Neural cell (in vitro differentiated cells): Measurements from ENCODE around the gene ASPRV1. TPM values are rescaled to one million over a fixed set of nuclear protein-coding genes. Genes with fewer than 3 reads are reported as not detected.

Experiments
- H2AFZ ChIP-seq: fragments of 200-600, 300-800 bp; sonication (generic), shearing (Covaris generic); 2 replicates; pipeline ENCODE4 v1.6.0; 2014; ENCODE audit warnings: low read depth, mild to moderate bottlenecking, antibody characterized with exemption, low read length, moderate library complexity
- H3F3A ChIP-seq: fragments of 200-600 bp; shearing (Covaris generic); 2 replicates; pipeline ENCODE4 v1.6.1; 2016; ENCODE audit warnings: mild to moderate bottlenecking, moderate library complexity, mixed read lengths, antibody characterized with exemption, low read length; ENCODE audit not compliant: insufficient read depth, poor library complexity, severe bottlenecking
- H3K27ac ChIP-seq: fragments of 200-600, 300-800 bp; sonication (generic), shearing (Covaris generic); 2 replicates; pipeline ENCODE4 v1.5.1; 2014; ENCODE audit warnings: mild to moderate bottlenecking, low read length, moderate library complexity
- H3K27me3 ChIP-seq: fragments of 300-800, 200-600 bp; sonication (generic), shearing (Covaris generic); 2 replicates; pipeline ENCODE4 v1.6.0; 2014; ENCODE audit warnings: mild to moderate bottlenecking, low read depth, low read length, moderate library complexity; ENCODE audit not compliant: insufficient read depth
- H3K36me3 ChIP-seq: fragments of 300-800, 200-600 bp; sonication (generic), shearing (Covaris generic); 2 replicates; pipeline ENCODE4 v1.5.1; 2014; ENCODE audit warnings: mild to moderate bottlenecking, antibody characterized with exemption, low read length, moderate library complexity; ENCODE audit not compliant: insufficient read depth
- H3K4me2 ChIP-seq: fragments of 300-800, 200-600 bp; sonication (generic), shearing (Covaris generic); 2 replicates; pipeline ENCODE4 v1.6.0; 2014; ENCODE audit warnings: mild to moderate bottlenecking, low read length
- H3K4me3 ChIP-seq: fragments of 300-800, 200-600 bp; sonication (generic), shearing (Covaris generic); 2 replicates; pipeline ENCODE4 v1.5.1; 2014; ENCODE audit warnings: mild to moderate bottlenecking, low read length, moderate library complexity
- H3K79me2 ChIP-seq: fragments of 200-600 bp; shearing (Covaris generic); replicated peaks from 2 replicates; pipeline ENCODE4 v1.6.0; 2014; ENCODE audit warnings: mild to moderate bottlenecking, low read length, moderate library complexity; ENCODE audit not compliant: insufficient read depth
- H3K9ac ChIP-seq: fragments of 300-800, 200-600 bp; sonication (generic), shearing (Covaris generic); 2 replicates; pipeline ENCODE4 v1.6.1; 2016; ENCODE audit warnings: mild to moderate bottlenecking, low read length, mixed read lengths
- H3K9me2 ChIP-seq: fragments of 200-600 bp; shearing (Covaris generic); 2 replicates; pipeline ENCODE4 v1.6.1; 2016; ENCODE audit warnings: mild to moderate bottlenecking, low read length, mixed read lengths; ENCODE audit not compliant: insufficient read depth
- H3K9me3 ChIP-seq: fragments of 200-600, 300-800 bp; sonication (generic), shearing (Covaris generic); 2 replicates; pipeline ENCODE4 v1.6.1; 2016; ENCODE audit warnings: mild to moderate bottlenecking, mixed run types, low read length, moderate library complexity, mixed read lengths
- H4K20me1 ChIP-seq: fragments of 200-600 bp; shearing (Covaris generic); 2 replicates; pipeline ENCODE4 v1.6.1; 2016; ENCODE audit warnings: mild to moderate bottlenecking, mixed run types; ENCODE audit not compliant: insufficient read depth
- EP300 ChIP-seq: fragments of 450-650 bp; conservative IDR thresholded peaks from 2 replicates; pipeline ENCODE4 v1.6.1; 2014; ENCODE audit warnings: antibody characterized with exemption, mild to moderate bottlenecking, moderate library complexity; ENCODE audit not compliant: poor library complexity, severe bottlenecking
- EZH2 ChIP-seq: fragments of 200-600, 300-800 bp; shearing (Covaris generic), sonication (generic); IDR thresholded peaks from 2 replicates; pipeline ENCODE4 v1.6.1; 2014; ENCODE audit warnings: antibody characterized with exemption, low read length, borderline replicate concordance, mild to moderate bottlenecking; ENCODE audit not compliant: insufficient read depth, poor library complexity, severe bottlenecking
- MXI1 ChIP-seq: fragments of 450-650 bp; conservative IDR thresholded peaks from 2 replicates; pipeline ENCODE4 v1.6.1; 2014; ENCODE audit warnings: antibody characterized with exemption, mild to moderate bottlenecking; ENCODE audit not compliant: poor library complexity, severe bottlenecking
- POLR2AphosphoS5 ChIP-seq: IDR thresholded peaks from 2 replicates; pipeline ENCODE4 v1.6.1; 2012
- RAD21 ChIP-seq: fragments of 450-650 bp; conservative IDR thresholded peaks from 2 replicates; pipeline ENCODE4 v1.6.1; 2014; ENCODE audit warnings: antibody characterized with exemption, mild to moderate bottlenecking, moderate library complexity
- SMC3 ChIP-seq: fragments of 450-650 bp; conservative IDR thresholded peaks from 2 replicates; pipeline ENCODE4 v1.6.1; 2014; ENCODE audit warnings: antibody characterized with exemption, mild to moderate bottlenecking, moderate library complexity; ENCODE audit not compliant: poor library complexity
- TAF1 ChIP-seq: IDR thresholded peaks from 2 replicates; pipeline ENCODE4 v1.6.1; 2012; ENCODE audit warnings: low read depth
- polyA plus RNA-seq: library from polyadenylated mRNA; depleted of rRNA; stranded (reverse); fragments of >200 nt; gene quantifications from 2 replicates; pipeline ENCODE4 v1.2.3, GENCODE V29; 2014
- TF ChIP-seq, protein P1 (sequence below): fragments of 450-650 bp; IDR thresholded peaks from 2 replicates; pipeline ENCODE4 v1.5.1; 2014; ENCODE audit warnings: antibody characterized with exemption, mild to moderate bottlenecking, moderate library complexity; ENCODE audit not compliant: poor library complexity, severe bottlenecking
- TF ChIP-seq, protein P2 (sequence below): IDR thresholded peaks from 2 replicates; pipeline ENCODE4 v1.6.1; 2012; ENCODE audit warnings: borderline replicate concordance

ASPRV1 gene
- polyA plus RNA-seq, 1 donor from 2014 or later = 6.3 TPM

GRCh38 chr2:69948032-69948962 is 13.1 kb downstream of the ASPRV1 start:
- Histone ChIP-seq H3K9me2 (no peaks in the 10 kb centered on the region), H3K27me3 (no peaks in the 10 kb centered on the region), H3K9me3 (no peaks in the 10 kb centered on the region), H3K36me3 (no peaks in the 10 kb centered on the region), H3K4me2 (no peak overlapping the region), H3F3A (no peaks in the 10 kb centered on the region), H2AFZ (no peak overlapping the region), H3K9ac (no peak overlapping the region), H3K79me2 (no peaks in the 10 kb centered on the region), H4K20me1 (no peaks in the 10 kb centered on the region), H3K27ac (no peak overlapping the region), H3K4me3 (no peak overlapping the region)
- TF ChIP-seq EZH2 (no peak), MXI1 (no peak), POLR2AphosphoS5 (no peak), EP300 (no peak)

DNA sequence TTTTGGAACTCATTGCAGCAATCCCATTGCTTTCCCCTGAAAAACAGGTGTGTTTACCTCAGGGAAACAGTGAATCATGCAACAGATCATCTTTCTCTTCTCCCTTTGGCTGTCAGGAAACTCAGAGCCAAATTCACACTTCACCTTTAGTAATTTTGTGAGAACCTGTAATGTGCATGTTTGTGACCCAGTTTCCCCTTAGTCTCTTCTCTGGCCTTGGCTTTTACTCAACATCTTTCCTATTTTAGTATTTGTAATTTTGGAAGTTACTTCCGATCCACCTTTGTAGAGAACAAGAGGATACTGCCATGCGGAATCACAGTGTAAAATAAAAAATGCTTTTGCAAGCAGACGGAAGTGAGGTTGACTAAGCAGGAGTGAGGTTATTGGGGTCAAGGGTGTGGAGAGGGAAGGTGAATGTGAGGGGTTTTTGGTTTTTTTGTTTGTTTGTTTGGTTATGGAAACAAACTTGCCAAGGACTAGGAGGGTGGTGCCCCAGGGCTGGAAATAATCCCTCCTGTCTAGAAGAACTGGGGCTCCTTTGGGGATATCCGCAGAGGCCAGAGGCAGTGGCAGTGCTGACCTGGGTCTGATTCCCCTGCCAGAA is 14.0 kb downstream of the ASPRV1 start:
- no peak overlapping the region for H3K4me2 ChIP-seq
- TF ChIP-seq RAD21 (no peak), EZH2 (no peak), TAF1 (no peak), SMC3 (no peak), POLR2AphosphoS5 (no peak), MXI1 (no peak), EP300 (no peak)
- TF ChIP-seq, protein P1, sequence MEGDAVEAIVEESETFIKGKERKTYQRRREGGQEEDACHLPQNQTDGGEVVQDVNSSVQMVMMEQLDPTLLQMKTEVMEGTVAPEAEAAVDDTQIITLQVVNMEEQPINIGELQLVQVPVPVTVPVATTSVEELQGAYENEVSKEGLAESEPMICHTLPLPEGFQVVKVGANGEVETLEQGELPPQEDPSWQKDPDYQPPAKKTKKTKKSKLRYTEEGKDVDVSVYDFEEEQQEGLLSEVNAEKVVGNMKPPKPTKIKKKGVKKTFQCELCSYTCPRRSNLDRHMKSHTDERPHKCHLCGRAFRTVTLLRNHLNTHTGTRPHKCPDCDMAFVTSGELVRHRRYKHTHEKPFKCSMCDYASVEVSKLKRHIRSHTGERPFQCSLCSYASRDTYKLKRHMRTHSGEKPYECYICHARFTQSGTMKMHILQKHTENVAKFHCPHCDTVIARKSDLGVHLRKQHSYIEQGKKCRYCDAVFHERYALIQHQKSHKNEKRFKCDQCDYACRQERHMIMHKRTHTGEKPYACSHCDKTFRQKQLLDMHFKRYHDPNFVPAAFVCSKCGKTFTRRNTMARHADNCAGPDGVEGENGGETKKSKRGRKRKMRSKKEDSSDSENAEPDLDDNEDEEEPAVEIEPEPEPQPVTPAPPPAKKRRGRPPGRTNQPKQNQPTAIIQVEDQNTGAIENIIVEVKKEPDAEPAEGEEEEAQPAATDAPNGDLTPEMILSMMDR = no peak
- TF ChIP-seq, protein P2, sequence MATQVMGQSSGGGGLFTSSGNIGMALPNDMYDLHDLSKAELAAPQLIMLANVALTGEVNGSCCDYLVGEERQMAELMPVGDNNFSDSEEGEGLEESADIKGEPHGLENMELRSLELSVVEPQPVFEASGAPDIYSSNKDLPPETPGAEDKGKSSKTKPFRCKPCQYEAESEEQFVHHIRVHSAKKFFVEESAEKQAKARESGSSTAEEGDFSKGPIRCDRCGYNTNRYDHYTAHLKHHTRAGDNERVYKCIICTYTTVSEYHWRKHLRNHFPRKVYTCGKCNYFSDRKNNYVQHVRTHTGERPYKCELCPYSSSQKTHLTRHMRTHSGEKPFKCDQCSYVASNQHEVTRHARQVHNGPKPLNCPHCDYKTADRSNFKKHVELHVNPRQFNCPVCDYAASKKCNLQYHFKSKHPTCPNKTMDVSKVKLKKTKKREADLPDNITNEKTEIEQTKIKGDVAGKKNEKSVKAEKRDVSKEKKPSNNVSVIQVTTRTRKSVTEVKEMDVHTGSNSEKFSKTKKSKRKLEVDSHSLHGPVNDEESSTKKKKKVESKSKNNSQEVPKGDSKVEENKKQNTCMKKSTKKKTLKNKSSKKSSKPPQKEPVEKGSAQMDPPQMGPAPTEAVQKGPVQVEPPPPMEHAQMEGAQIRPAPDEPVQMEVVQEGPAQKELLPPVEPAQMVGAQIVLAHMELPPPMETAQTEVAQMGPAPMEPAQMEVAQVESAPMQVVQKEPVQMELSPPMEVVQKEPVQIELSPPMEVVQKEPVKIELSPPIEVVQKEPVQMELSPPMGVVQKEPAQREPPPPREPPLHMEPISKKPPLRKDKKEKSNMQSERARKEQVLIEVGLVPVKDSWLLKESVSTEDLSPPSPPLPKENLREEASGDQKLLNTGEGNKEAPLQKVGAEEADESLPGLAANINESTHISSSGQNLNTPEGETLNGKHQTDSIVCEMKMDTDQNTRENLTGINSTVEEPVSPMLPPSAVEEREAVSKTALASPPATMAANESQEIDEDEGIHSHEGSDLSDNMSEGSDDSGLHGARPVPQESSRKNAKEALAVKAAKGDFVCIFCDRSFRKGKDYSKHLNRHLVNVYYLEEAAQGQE = no peak
- H3K79me2 ChIP-seq = no peaks in the 10 kb centered on the region
- no peaks in the 10 kb centered on the region for H4K20me1 ChIP-seq
- H3K27me3 ChIP-seq = no peaks in the 10 kb centered on the region
- H3K27ac ChIP-seq = no peak overlapping the region
- no peak overlapping the region for H3K4me3 ChIP-seq
- no peaks in the 10 kb centered on the region for H3K9me3 ChIP-seq
- H3K36me3 ChIP-seq = no peaks in the 10 kb centered on the region
- no peaks in the 10 kb centered on the region for H3K9me2 ChIP-seq
- no peak overlapping the region for H3K9ac ChIP-seq
- H3F3A ChIP-seq = no peaks in the 10 kb centered on the region
- no peak overlapping the region for H2AFZ ChIP-seq
